ENCODE results near the gene TUBB2A. TPM values are rescaled to one million over a fixed set of nuclear protein-coding genes. Genes with fewer than 3 reads are reported as not detected.
A peak's percentile ranks its signal among the peaks of the same experiment; 100 is the strongest.

The TUBB2A gene
- total and polyA plus RNA-seq, 2 of the 8 experiments (the other 6 are each of a cell fraction or from before 2014, with no cell fraction given), result 315 to 330 TPM

DNA sequence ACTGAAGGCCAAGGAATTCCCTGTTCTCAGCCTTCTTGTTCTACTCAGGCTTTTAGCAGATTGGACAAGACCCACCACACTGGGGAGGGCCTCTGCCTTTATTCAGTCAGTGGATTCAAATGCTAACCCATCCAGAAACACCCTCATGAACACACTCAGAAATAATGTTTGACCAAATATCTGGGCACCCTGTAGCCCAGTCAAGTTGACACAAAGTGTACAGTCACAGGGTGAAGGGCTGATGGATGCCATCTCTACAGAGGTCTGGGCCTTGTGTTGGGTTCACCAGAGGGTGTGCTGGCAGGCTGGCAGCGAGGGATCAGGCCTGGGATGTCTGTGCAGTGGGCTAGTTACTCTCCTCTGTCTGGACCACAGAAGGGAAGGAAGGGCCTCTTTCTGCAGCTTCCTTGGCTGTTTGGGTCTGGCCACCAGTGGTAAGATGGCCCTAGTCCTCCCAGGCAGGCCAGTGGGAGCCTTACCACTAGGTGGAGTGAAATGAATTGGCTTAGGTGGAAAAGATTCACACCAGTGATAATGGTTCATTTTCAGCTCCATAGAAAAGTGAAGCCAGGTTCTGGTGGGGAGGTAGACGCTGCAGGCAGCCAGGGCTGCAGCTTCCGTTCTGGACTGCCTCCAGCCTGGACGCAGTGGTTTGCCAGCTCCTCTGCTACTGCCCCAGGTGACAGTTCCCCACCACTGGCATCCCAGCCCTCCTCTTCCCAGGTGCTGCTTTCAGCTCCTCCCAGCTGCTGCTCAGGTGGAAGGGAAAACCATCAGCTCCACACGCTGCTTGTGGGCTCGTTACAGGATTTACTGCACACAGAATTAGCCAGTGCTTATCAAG lies 9.2 kb downstream of the TUBB2A start:
- Histone ChIP-seq H4K20me1 (replicated peaks in 1 of 2; ENCODE audit: control insufficient read depth in 1 of 2, insufficient read depth in 2 of 2, low read length in 2 of 2) (no peaks in the 10 kb centered on the region), H3K36me3 (ENCODE audit: control insufficient read depth in 2 of 4, insufficient read depth in 4 of 4, low read length in 3 of 4) (peaks cover 2 to 44% (median 19%) of the 10 kb centered on the region in 4 experiments; a peak in 5 of 8 replicates), H3K56ac (replicated peaks; ENCODE audit: insufficient read length, low read depth, low read length) (no peak overlapping the region), H4K5ac (ENCODE audit: insufficient read length, low read depth, low read length) (no peak overlapping the region), H2AK5ac (ENCODE audit: low read depth, low read length) (no peak overlapping the region), H2AFZ (ENCODE audit: low read length) (no peak overlapping the region), H2BK12ac (ENCODE audit: low read depth, low read length) (no peak overlapping the region), H3K4ac (replicated peaks; ENCODE audit: insufficient read length, low read depth, low read length) (no peak overlapping the region), H2BK5ac (ENCODE audit: low read depth, low read length) (no peak overlapping the region), H3K27ac (ENCODE audit: low read depth, low read length) (no peak overlapping the region), H3K23me2 (ENCODE audit: low read depth, low read length) (peaks cover 8% of the 10 kb centered on the region; the same call in 1 of the 2 replicates), H4K91ac (replicated peaks; ENCODE audit: insufficient read length, low read length) (no peak overlapping the region), H3K79me1 (ENCODE audit: low read depth, low read length) (peaks cover 3% of the 10 kb centered on the region), H3K79me2 (ENCODE audit: control insufficient read depth in 1 of 2, insufficient read depth in 2 of 2, low read length in 2 of 2) (no peaks in the 10 kb centered on the region), H3K4me1 (replicated peaks in 1 of 4; ENCODE audit: control insufficient read depth in 3 of 4, insufficient read depth in 4 of 4, low read length in 3 of 4) (peaks cover 2 to 7% (median 3%) of the 10 kb centered on the region in 4 experiments; a peak in 6 of 7 replicates), H3K4me2 (ENCODE audit: insufficient read depth in 1 of 2, low read depth in 2 of 2, low read length in 2 of 2) (no peak overlapping the region), H2BK20ac (ENCODE audit: low read length) (no peak overlapping the region), H3K14ac (ENCODE audit: insufficient read length) (no peak overlapping the region), H4K8ac (ENCODE audit: extremely low read depth, insufficient read depth, low read length) (no peak overlapping the region; the same call in 1 of the 2 replicates), H3K9ac (replicated peaks in 1 of 4; ENCODE audit: extremely low read depth in 1 of 4, low read depth in 3 of 4, low read length in 3 of 4) (no peak overlapping the region), H3K27me3 (replicated peaks in 1 of 4; ENCODE audit: control insufficient read depth in 3 of 4, extremely low read depth in 1 of 4, insufficient read depth in 3 of 4, low read length in 3 of 4) (no peaks in the 10 kb centered on the region), H3K4me3 (ENCODE audit: extremely low read depth in 1 of 4, insufficient read depth in 2 of 4, low read depth in 3 of 4, low read length in 4 of 4) (no peak overlapping the region), H3K23ac (ENCODE audit: insufficient read length) (no peak overlapping the region), H2BK120ac (replicated peaks; ENCODE audit: low read depth, low read length) (no peak overlapping the region), H2BK15ac (ENCODE audit: low read length) (no peak overlapping the region), H3K9me3 (ENCODE audit: insufficient read depth in 2 of 2, low read depth in 1 of 2, low read length in 1 of 2) (no peaks in the 10 kb centered on the region), H3K18ac (ENCODE audit: extremely low read depth, low read length) (no peak overlapping the region)
- DNase-seq (ENCODE audit: low read depth in 1 of 2, low spot score in 2 of 2), result no peak
- CTCF ChIA-PET (ENCODE audit: partially characterized antibody), result interaction anchor here (0.7 to 5.7 kb wide), 16 partner anchors 9 to 103 kb away, joined by 3 to 28 read pairs (median 4); partner anchors contain the start of gene TUBB2A
- POLR2A ChIA-PET (ENCODE audit: partially characterized antibody), result interaction anchor here (0.6 to 5.6 kb wide), 13 partner anchors 7 to 375 kb away, joined by 3 to 56 read pairs (median 3); partner anchors contain the start of gene TUBB2A
- no peak for FAIRE-seq
- WGBS, 2 experiments (ENCODE audit: extremely low coverage in 1 of 2, insufficient coverage in 1 of 2, insufficient read length in 1 of 2, insufficient replicate concordance in 2 of 2, low coverage in 1 of 2, low lambda C conversion rate in 2 of 2, missing lambda C conversion rate in 1 of 2), result 88% methylated on average over 6 of the region's 6 CpGs; no CpG with 5 or more reads in 1 of the 2 experiments
- TF ChIP-seq KDM5A (IDR thresholded peaks at IDR 0.05; ENCODE audit: low read length) (no peak), HDAC2 (IDR thresholded peaks at IDR 0.05; ENCODE audit: borderline replicate concordance in 1 of 2, low read depth in 2 of 2, low read length in 2 of 2) (no peak), POLR2A (IDR thresholded peaks at IDR 0.05; ENCODE audit: control extremely low read depth in 1 of 2, low read depth in 2 of 2, low read length in 2 of 2) (no peak), CTCF (IDR thresholded peaks at IDR 0.05; ENCODE audit: control extremely low read depth in 1 of 3, insufficient read depth in 1 of 3, low read depth in 1 of 3, low read length in 3 of 3) (peak in 2 of 3 experiments; percentile 13 to 26; a peak in 2 of 4 replicates), SP1 (IDR thresholded peaks at IDR 0.05; ENCODE audit: low read depth, low read length) (no peak), SIN3A (conservative IDR thresholded peaks at IDR 0.05 in 1 of 2, IDR thresholded peaks at IDR 0.05 in 1 of 2; ENCODE audit: low read depth in 1 of 2, low read length in 2 of 2) (no peak), HDAC6 (IDR thresholded peaks at IDR 0.05; ENCODE audit: low read depth, low read length) (no peak), RFX5 (IDR thresholded peaks at IDR 0.05; ENCODE audit: borderline replicate concordance, low read depth, low read length) (no peak), CBX5 (IDR thresholded peaks at IDR 0.05; ENCODE audit: low read depth, low read length) (no peak)
